Measurements from ENCODE around the gene DIABLO.

DNA sequence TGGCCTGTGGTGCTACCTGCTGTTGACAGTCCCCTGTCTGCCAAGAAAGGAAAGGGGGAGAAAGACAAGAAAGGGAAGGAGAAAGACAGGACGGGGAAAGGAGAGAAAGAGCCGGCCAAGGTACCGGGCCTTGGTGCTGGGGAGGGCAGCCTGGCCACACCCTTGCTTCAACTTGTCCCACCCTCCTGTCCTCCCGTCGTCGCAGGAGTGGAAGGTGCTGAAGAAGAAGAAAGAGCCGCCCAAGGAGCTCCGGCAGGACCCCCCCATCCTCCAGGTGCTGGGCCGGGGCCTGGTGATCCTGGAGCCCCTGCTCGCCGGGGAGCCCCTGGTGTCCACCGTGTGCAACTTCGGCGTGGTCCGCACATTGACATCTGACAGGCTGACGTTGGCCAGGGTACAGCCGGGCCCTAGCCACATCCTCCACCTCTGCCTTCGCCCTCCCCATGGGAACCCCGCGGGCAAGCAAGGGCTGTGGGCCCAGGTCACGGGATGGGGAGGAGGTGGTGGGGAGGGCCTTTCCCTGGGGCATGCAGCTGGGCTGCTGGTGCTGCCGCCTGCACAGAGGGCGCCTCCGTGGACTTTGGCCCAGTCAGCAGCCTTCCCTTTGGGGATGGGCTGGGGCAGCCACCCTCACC is 25.2 kb downstream of the DIABLO start:
- TF ChIP-seq, protein P1, sequence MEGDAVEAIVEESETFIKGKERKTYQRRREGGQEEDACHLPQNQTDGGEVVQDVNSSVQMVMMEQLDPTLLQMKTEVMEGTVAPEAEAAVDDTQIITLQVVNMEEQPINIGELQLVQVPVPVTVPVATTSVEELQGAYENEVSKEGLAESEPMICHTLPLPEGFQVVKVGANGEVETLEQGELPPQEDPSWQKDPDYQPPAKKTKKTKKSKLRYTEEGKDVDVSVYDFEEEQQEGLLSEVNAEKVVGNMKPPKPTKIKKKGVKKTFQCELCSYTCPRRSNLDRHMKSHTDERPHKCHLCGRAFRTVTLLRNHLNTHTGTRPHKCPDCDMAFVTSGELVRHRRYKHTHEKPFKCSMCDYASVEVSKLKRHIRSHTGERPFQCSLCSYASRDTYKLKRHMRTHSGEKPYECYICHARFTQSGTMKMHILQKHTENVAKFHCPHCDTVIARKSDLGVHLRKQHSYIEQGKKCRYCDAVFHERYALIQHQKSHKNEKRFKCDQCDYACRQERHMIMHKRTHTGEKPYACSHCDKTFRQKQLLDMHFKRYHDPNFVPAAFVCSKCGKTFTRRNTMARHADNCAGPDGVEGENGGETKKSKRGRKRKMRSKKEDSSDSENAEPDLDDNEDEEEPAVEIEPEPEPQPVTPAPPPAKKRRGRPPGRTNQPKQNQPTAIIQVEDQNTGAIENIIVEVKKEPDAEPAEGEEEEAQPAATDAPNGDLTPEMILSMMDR (IDR thresholded peaks at IDR 0.05): no peak
- TF ChIP-seq EP300 (IDR thresholded peaks at IDR 0.05) (no peak), POLR2A (IDR thresholded peaks at IDR 0.05) (no peak), POLR2AphosphoS5 (IDR thresholded peaks at IDR 0.05) (no peak)

Measured in upper lobe of left lung (tissue), 4 donors.